ENCODE measurements around the gene TRIM63. TPM values are rescaled to one million over a fixed set of nuclear protein-coding genes. Genes with fewer than 3 reads are reported as not detected.

The TRIM63 gene
- total RNA-seq, 1 experiment from 2014 or later = not detected

GRCh38 chr1:26081267-26082019 is 14.0 kb upstream of the TRIM63 start:
- H3K79me1 ChIP-seq (ENCODE audit: insufficient read depth, low read depth, low read length, poor library complexity, severe bottlenecking) = no peaks in the 10 kb centered on the region
- H3K9me3 ChIP-seq (ENCODE audit: control insufficient read depth, low read depth, low read length) = no peaks in the 10 kb centered on the region
- no peaks in the 10 kb centered on the region for H3K23me2 ChIP-seq (ENCODE audit: insufficient read length, low read depth, low read length, poor library complexity, severe bottlenecking)
- no peak overlapping the region for H4K91ac ChIP-seq (ENCODE audit: insufficient read length, low read depth, low read length)
- H2BK120ac ChIP-seq (ENCODE audit: low read depth, low read length, poor library complexity, severe bottlenecking) = no peak overlapping the region
- no peak overlapping the region for H2AK5ac ChIP-seq (ENCODE audit: insufficient read length, low read length)
- no peak overlapping the region for H2AFZ ChIP-seq (ENCODE audit: low read length)
- H3K9ac ChIP-seq (ENCODE audit: extremely low read depth, insufficient read length, low read length) = no peak overlapping the region
- peak overlapping the region in 1 of 3 experiments; percentile 80; a peak in 1 of 7 replicates for H3K27ac Mint-ChIP-seq
- H2BK20ac ChIP-seq (ENCODE audit: low read depth, low read length, poor library complexity, severe bottlenecking) = no peak overlapping the region
- H3K4me3 Mint-ChIP-seq = no peak overlapping the region
- no peak overlapping the region for H3K14ac ChIP-seq (ENCODE audit: insufficient read depth, low read length)
- H3K79me2 ChIP-seq (ENCODE audit: insufficient read depth, low read length) = no peaks in the 10 kb centered on the region
- no peak overlapping the region for H3K4me2 ChIP-seq (ENCODE audit: insufficient read depth, insufficient read length, low read length)
- H4K5ac ChIP-seq (ENCODE audit: insufficient read length, low read depth, low read length) = no peak overlapping the region
- TF ChIP-seq CTCF (conservative IDR thresholded peaks at IDR 0.05) = no peak
- H4K8ac ChIP-seq (replicated peaks; ENCODE audit: insufficient read length, low read depth, low read length) = no peak overlapping the region
- no peaks in the 10 kb centered on the region for H3K9me3 Mint-ChIP-seq
- H3T11ph ChIP-seq (ENCODE audit: low read length) = no peak overlapping the region
- H3K36me3 Mint-ChIP-seq (ENCODE audit: insufficient read depth in 1 of 3, low read depth in 3 of 3) = no peaks in the 10 kb centered on the region
- no peaks in the 10 kb centered on the region; the same call in 1 of the 2 replicates for H3K4me1 ChIP-seq (ENCODE audit: insufficient read depth, low read length)
- no peak for DNase-seq
- H3K56ac ChIP-seq (ENCODE audit: insufficient read length, low read depth, low read length) = no peak overlapping the region
- no peak overlapping the region for H2BK15ac ChIP-seq (ENCODE audit: low read depth, low read length)
- H3K18ac ChIP-seq (ENCODE audit: insufficient read length, low read depth, low read length) = no peak overlapping the region
- no peak overlapping the region for H3K4ac ChIP-seq (ENCODE audit: low read depth, low read length)
- H3K23ac ChIP-seq (ENCODE audit: insufficient read length, low read depth, low read length) = no peak overlapping the region
- peaks cover 24% of the 10 kb centered on the region for H3K27me3 Mint-ChIP-seq (ENCODE audit: low read depth)
- H2BK12ac ChIP-seq (ENCODE audit: insufficient read length, low read depth, low read length) = no peak overlapping the region
- no peak overlapping the region for H3K27ac ChIP-seq (ENCODE audit: insufficient read length, low read depth, low read length)
- no peaks in the 10 kb centered on the region for H4K20me1 ChIP-seq (ENCODE audit: control insufficient read depth, insufficient read depth, insufficient read length)
- no CpG with 5 or more reads among the region's 8 CpGs for WGBS (ENCODE audit: extremely low coverage, insufficient read length, low lambda C conversion rate)
- H3K4me1 Mint-ChIP-seq = peaks cover 12 to 15% of the 10 kb centered on the region in 2 experiments
- H2BK5ac ChIP-seq (ENCODE audit: insufficient read length, low read length) = no peak overlapping the region
- H3K27me3 ChIP-seq (ENCODE audit: insufficient read depth, low read length) = no peaks in the 10 kb centered on the region
